Measurements from ENCODE around the gene DOCK6.

Gene DOCK6

DNA sequence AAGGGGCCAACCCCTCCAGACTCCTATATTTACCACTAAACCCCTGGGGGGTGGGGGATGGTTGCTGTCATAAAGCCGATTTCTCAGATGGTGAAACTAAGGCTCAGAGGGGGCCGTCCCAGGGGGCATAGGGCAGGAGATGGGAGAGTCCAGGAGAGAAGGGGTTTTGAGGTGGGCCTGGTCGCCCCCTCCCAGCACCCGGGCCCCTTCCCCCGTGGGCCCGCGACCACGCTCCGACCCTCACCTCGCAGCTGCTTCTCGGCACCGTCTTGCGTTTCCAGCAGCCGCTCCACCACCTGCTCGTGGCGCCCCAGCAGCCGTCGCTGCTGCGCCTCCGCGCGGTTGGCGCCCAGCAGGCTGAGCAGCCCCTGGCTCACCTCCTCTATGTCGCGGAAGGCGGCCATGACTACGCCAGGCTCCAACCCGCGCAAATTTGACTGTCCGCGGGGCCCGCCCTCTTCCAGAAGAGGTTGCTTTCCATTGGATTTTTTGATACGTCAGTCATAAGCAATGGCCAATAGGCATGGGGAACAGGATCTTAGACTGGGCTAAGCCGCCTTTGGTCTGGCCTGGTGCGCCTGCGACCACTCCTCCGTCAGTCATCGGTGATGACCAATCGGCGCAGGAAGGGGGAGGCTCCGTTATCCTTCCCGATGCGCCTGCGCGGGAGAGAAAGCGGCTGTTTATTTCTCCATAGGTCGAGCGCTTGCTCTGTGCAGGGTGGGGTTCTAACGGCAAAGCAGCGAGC is 106.8 kb downstream of the DOCK6 start, which contains the start of gene SPC24:
TSS of gene SPC24 (minus strand) at position 410 of the 748 bp plus-strand sequence. CDS start at position 404, 6 bp downstream.
- H3K27ac ChIP-seq, result peak within 1 kb of the TSS; percentile 76
- no peak for TF ChIP-seq ZFX (IDR thresholded peaks at IDR 0.05; ENCODE audit: borderline replicate concordance)
- TF ChIP-seq, protein P1, sequence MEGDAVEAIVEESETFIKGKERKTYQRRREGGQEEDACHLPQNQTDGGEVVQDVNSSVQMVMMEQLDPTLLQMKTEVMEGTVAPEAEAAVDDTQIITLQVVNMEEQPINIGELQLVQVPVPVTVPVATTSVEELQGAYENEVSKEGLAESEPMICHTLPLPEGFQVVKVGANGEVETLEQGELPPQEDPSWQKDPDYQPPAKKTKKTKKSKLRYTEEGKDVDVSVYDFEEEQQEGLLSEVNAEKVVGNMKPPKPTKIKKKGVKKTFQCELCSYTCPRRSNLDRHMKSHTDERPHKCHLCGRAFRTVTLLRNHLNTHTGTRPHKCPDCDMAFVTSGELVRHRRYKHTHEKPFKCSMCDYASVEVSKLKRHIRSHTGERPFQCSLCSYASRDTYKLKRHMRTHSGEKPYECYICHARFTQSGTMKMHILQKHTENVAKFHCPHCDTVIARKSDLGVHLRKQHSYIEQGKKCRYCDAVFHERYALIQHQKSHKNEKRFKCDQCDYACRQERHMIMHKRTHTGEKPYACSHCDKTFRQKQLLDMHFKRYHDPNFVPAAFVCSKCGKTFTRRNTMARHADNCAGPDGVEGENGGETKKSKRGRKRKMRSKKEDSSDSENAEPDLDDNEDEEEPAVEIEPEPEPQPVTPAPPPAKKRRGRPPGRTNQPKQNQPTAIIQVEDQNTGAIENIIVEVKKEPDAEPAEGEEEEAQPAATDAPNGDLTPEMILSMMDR (IDR thresholded peaks at IDR 0.05), result peak; percentile 12; the same call in 1 of the 2 replicates

DNA sequence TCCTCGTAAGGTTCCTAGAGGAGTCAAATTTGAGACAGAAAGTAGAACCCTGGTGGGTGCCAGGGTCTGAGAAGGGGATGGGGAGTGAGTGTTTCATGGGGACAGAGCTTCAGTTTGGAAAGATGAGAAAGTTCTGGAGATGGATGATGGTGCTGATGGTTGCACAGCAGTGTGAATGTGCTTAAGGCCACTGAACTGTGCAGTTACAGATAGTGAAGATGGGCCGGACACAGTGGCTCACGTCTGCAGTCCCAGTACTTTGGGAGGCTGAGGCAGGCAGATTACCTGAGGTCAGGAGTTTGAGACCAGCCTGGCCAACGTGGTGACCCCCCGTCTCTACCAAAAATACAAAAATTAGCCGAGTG is 107.7 kb downstream of the DOCK6 start:
- peak overlapping the region; percentile 76 for H3K27ac ChIP-seq
- TF ChIP-seq, protein P1 (IDR thresholded peaks at IDR 0.05), result no peak
- TF ChIP-seq ZFX (IDR thresholded peaks at IDR 0.05; ENCODE audit: borderline replicate concordance), result no peak

DNA sequence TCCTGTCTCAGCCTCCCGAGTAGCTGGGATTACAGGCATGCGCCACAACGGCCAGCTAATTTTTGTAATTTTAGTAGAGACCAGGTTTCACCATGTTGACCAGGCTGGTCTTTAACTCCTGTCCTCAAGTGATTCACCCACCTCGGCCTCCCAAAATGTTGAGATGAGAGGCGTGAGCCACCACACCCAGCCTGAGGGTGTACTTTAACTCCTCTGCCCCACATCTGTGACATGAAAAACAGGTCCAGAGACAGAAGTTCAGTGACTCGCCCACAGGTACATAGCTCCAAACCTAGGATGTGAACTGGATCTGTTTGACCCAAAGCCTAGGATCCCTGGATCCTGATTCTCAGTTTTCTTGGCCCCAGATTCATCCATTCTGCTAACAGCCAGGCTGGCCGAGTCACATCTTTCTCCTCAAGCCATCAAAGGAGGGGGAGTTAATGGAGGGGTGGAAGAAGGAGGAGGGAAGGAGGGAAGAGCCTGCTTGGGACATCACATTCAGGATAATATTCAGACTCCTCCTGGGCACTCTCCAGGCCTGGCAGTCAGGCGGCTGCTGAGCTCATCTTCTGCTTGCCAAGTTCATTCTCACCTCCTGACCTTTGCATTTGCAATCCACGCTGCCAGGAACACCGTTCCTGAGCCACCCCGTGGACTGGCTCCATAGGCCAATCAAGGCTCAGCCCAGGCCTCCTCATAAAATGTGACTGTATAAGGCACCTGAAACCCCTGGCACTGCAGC is 109.8 kb downstream of the DOCK6 start:
- H3K27ac ChIP-seq, result peak overlapping the region; percentile 76; the same call in 1 of the 2 replicates
- TF ChIP-seq, protein P1 (IDR thresholded peaks at IDR 0.05), result no peak
- TF ChIP-seq ZFX (IDR thresholded peaks at IDR 0.05; ENCODE audit: borderline replicate concordance), result no peak

DNA sequence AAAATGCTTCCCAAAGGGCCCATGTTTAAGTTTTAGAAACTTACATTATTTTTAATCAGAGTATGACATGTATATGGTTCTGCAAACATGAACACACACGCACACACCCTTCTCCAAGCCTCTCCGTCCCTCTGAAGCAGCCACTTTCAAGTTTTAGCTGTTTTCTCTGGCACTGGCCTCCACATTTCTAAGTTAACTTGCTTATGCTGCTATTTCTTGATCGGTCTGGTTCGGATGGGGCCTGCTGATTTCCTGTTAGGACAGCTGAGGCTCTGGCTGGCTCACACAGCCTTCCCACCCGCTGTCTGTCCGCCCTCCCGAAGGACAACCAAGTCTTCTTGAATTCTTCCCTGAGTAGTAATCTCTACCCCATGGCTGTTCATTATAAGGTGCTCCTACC is 111.1 kb downstream of the DOCK6 start:
- no peak for TF ChIP-seq ZFX (IDR thresholded peaks at IDR 0.05; ENCODE audit: borderline replicate concordance)
- TF ChIP-seq, protein P1 (IDR thresholded peaks at IDR 0.05), result no peak
- no peak overlapping the region for H3K27ac ChIP-seq

All from 22Rv1 (cell line).